ENCODE results near the gene PROK2.

DNA sequence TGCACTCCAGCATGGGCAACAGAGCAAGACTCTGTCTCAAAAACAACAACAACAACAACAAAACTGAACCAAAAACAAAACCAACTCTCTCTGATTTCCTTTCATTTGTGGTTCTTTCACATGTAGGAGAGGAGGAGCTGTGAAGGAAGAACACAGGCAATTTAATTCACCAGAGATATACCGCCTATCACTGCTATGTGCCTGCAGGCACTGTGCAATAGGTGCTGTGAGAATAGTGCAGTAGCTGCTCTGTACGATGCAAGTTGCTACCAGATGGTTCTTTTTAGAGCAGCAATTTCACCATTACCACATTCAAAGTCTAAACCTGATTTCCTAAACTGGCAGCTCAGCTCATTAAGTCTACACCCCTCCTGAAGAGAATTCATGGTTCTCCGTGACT lies 11.3 kb upstream of the PROK2 start:
- TF ChIP-seq, protein P1, sequence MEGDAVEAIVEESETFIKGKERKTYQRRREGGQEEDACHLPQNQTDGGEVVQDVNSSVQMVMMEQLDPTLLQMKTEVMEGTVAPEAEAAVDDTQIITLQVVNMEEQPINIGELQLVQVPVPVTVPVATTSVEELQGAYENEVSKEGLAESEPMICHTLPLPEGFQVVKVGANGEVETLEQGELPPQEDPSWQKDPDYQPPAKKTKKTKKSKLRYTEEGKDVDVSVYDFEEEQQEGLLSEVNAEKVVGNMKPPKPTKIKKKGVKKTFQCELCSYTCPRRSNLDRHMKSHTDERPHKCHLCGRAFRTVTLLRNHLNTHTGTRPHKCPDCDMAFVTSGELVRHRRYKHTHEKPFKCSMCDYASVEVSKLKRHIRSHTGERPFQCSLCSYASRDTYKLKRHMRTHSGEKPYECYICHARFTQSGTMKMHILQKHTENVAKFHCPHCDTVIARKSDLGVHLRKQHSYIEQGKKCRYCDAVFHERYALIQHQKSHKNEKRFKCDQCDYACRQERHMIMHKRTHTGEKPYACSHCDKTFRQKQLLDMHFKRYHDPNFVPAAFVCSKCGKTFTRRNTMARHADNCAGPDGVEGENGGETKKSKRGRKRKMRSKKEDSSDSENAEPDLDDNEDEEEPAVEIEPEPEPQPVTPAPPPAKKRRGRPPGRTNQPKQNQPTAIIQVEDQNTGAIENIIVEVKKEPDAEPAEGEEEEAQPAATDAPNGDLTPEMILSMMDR (conservative IDR thresholded peaks at IDR 0.05; ENCODE audit: low read depth, low read length): no peak
- no peak for TF ChIP-seq EZH2 (IDR thresholded peaks at IDR 0.05; ENCODE audit: low read length, unreplicated experiment)

Measured in PC-3 (cell line).